Cardiac muscle cell (in vitro differentiated cells and primary cell): Measurements from ENCODE around the gene TMEM121B. TPM values are rescaled to one million over a fixed set of nuclear protein-coding genes. Genes with fewer than 3 reads are reported as not detected.
A peak's percentile ranks its signal among the peaks of the same experiment; 100 is the strongest.

Experiments used
- DNase-seq, 2 donors: peaks; one replicate each; pipeline versions ENCODE4 v3.0.0 to v3.0.0-alpha.2; 2010 to 2017; ENCODE audit warnings: low read depth in 1 of 2, low spot score in 1 of 2
- H3K27ac ChIP-seq: fragments of 200-600 bp; sonication (generic); 2 replicates; pipeline ENCODE4 v1.5.1; 2016
- H3K27me3 ChIP-seq: fragments of 200-600 bp; sonication (generic); 2 replicates; pipeline ENCODE4 v1.6.0; 2016; ENCODE audit warnings: control low read depth
- H3K36me3 ChIP-seq: fragments of 200-600 bp; sonication (generic); 2 replicates; pipeline ENCODE4 v1.5.1; 2016; ENCODE audit warnings: control low read depth
- H3K4me1 ChIP-seq: fragments of 200-600 bp; sonication (generic); 2 replicates; pipeline ENCODE4 v1.8.1; 2017; ENCODE audit warnings: low read depth, mild to moderate bottlenecking, mixed run types
- H3K4me3 ChIP-seq: fragments of 200-600 bp; sonication (generic); 2 replicates; pipeline ENCODE4 v1.5.1; 2016; ENCODE audit warnings: mild to moderate bottlenecking
- H3K9me3 ChIP-seq: fragments of 200-600 bp; sonication (generic); 2 replicates; pipeline ENCODE4 v1.5.1; 2017; ENCODE audit warnings: low read depth, mild to moderate bottlenecking, control low read depth
- CTCF ChIP-seq: IDR thresholded peaks from 2 replicates; pipeline ENCODE4 v1.5.1; 2012; ENCODE audit warnings: low read depth, mild to moderate bottlenecking, low read length
- polyA plus RNA-seq: library from polyadenylated mRNA; unstranded; fragments of >200 nt; fragmentation: Nextera tagmentation; extraction: Ambion mirVana; gene quantifications from 2 replicates; pipeline ENCODE4 v1.2.1, GENCODE V29; 2016
- total RNA-seq: library from RNA; depleted of rRNA; stranded (reverse); fragments of >200 nt; gene quantifications from 2 replicates; pipeline ENCODE4 v1.2.3, GENCODE V29; 2016

TMEM121B gene
- total and polyA plus RNA-seq, 2 experiments from 2014 or later, result 4.5 to 10.2 TPM

- Histone ChIP-seq H3K4me3 (no peak overlapping the region), H3K4me1 (peaks cover 4% of the 10 kb centered on the region), H3K9me3 (no peaks in the 10 kb centered on the region), H3K27ac (no peak overlapping the region), H3K36me3 (peaks cover 5% of the 10 kb centered on the region), H3K27me3 (no peaks in the 10 kb centered on the region)
- no peak for DNase-seq
- TF ChIP-seq CTCF, result no peak
Measured at GRCh38 chr22:17137170-17137569, 16.0 kb upstream of the TMEM121B start.

GRCh38 chr22:17135153-17135760, 14.1 kb upstream of the TMEM121B start:
- H3K36me3 ChIP-seq, result peaks cover 5% of the 10 kb centered on the region
- H3K27ac ChIP-seq, result no peak overlapping the region
- no peak for DNase-seq
- no peaks in the 10 kb centered on the region for H3K9me3 ChIP-seq
- H3K4me3 ChIP-seq, result no peak overlapping the region
- no peak for TF ChIP-seq CTCF
- peaks cover 10% of the 10 kb centered on the region for H3K4me1 ChIP-seq
- no peaks in the 10 kb centered on the region for H3K27me3 ChIP-seq

GRCh38 chr22:17133137-17133536, 12.0 kb upstream of the TMEM121B start:
- H3K27ac ChIP-seq, result no peak overlapping the region
- TF ChIP-seq CTCF, result no peak
- peaks cover 5% of the 10 kb centered on the region for H3K4me1 ChIP-seq
- H3K36me3 ChIP-seq, result peaks cover 4% of the 10 kb centered on the region
- no peaks in the 10 kb centered on the region for H3K27me3 ChIP-seq
- DNase-seq, result no peak
- no peaks in the 10 kb centered on the region for H3K9me3 ChIP-seq
- H3K4me3 ChIP-seq, result no peak overlapping the region

GRCh38 chr22:17132112-17132511, 11.0 kb upstream of the TMEM121B start:
- DNase-seq, result peak in 1 of 2 donors; percentile 62
- TF ChIP-seq CTCF, result no peak
- Histone ChIP-seq H3K27me3 (no peaks in the 10 kb centered on the region), H3K36me3 (no peaks in the 10 kb centered on the region), H3K9me3 (no peaks in the 10 kb centered on the region), H3K4me1 (peaks cover 5% of the 10 kb centered on the region), H3K27ac (peak overlapping the region; percentile 7), H3K4me3 (no peak overlapping the region)

- H3K36me3 ChIP-seq, result no peaks in the 10 kb centered on the region
- no peak for TF ChIP-seq CTCF
- peak overlapping the region; percentile 7 for H3K27ac ChIP-seq
- peaks cover 5% of the 10 kb centered on the region for H3K4me1 ChIP-seq
- no peak overlapping the region for H3K4me3 ChIP-seq
- H3K27me3 ChIP-seq, result no peaks in the 10 kb centered on the region
- peak in 1 of 2 donors; percentile 56 for DNase-seq
- H3K9me3 ChIP-seq, result no peaks in the 10 kb centered on the region
Measured at GRCh38 chr22:17131686-17132085, 10.5 kb upstream of the TMEM121B start.
